ENCODE measurements around the gene NCK2. TPM values are rescaled to one million over a fixed set of nuclear protein-coding genes. Genes with fewer than 3 reads are reported as not detected.
"Not testable (repeated sequence)": the region's sequence is repeated elsewhere in the genome, so short reads cannot be mapped to it uniquely, and the experiment has no call there.

Gene NCK2
- total RNA-seq, 1 experiment from 2014 or later = 26.7 TPM

DNA sequence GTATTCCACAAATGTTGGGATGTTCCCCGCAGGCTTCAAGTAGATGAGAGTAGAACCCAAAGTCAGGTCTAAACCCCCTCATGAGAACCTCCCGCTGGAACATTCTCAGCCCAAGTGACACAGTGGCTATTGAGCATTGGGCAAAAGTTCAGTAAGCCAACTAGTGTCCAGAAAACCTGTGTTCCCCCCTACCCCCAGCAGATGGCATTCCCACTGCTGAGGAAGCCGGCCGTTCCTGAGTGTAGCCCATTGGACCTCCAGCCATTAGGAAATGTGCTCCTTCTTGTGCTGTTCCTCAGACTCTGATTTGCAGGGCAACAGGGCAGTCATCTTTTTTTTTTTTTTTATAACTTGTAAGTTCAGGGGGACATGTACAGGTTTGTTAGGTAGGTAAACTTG lies 152.1 kb downstream of the NCK2 start:
- RAD21 ChIA-PET (ENCODE audit: low non-redundant PET in 1 of 2, low total read pairs in 2 of 2, uncharacterized antibody in 2 of 2, unreplicated experiment in 2 of 2) = no interaction called here
- H3K36me3 ChIP-seq (ENCODE audit: control insufficient read depth in 1 of 2, insufficient read depth in 2 of 2, low read length in 2 of 2) = no peaks in the 10 kb centered on the region
- no peaks in the 10 kb centered on the region for H3K27me3 ChIP-seq (ENCODE audit: insufficient read depth, low read length)
- no peaks in the 10 kb centered on the region for H3K79me2 ChIP-seq (ENCODE audit: insufficient read depth, low read length)
- CTCF ChIA-PET = no interaction called here
- no peak overlapping the region for H3K27ac ChIP-seq (ENCODE audit: low read depth, low read length)
- H3K9ac ChIP-seq (ENCODE audit: low read length) = no peak overlapping the region
- DNase-seq (ENCODE audit: low read depth, low spot score) (no peak), ATAC-seq (peak; percentile 84)
- POLR2A ChIA-PET = no interaction called here
- no TSS peak for BruUV-seq (replicated peaks)
- H3K4me1 ChIP-seq (ENCODE audit: control insufficient read depth in 1 of 2, insufficient read depth in 2 of 2, low read length in 2 of 2) = no peaks in the 10 kb centered on the region
- H3K4me2 ChIP-seq (ENCODE audit: low read length) = no peak overlapping the region
- no peaks in the 10 kb centered on the region for H3K9me3 ChIP-seq (ENCODE audit: control insufficient read depth in 1 of 2, insufficient read depth in 1 of 2, low read depth in 1 of 2, low read length in 2 of 2)
- H3K9me2 ChIP-seq (ENCODE audit: insufficient read depth) = no peaks in the 10 kb centered on the region
- H4K20me1 ChIP-seq (ENCODE audit: insufficient read depth) = no peaks in the 10 kb centered on the region
- TF ChIP-seq, protein P1, sequence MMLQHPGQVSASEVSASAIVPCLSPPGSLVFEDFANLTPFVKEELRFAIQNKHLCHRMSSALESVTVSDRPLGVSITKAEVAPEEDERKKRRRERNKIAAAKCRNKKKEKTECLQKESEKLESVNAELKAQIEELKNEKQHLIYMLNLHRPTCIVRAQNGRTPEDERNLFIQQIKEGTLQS (IDR thresholded peaks at IDR 0.05) = no peak
- TF ChIP-seq EZH2phosphoT487 (IDR thresholded peaks at IDR 0.05; ENCODE audit: borderline replicate concordance) (no peak), JUND (IDR thresholded peaks at IDR 0.05) (no peak), SP1 (IDR thresholded peaks at IDR 0.05; ENCODE audit: low read depth) (no peak), EGR1 (IDR thresholded peaks at IDR 0.05; ENCODE audit: low read depth) (no peak), RAD21 (IDR thresholded peaks at IDR 0.05; ENCODE audit: low read depth) (peak; percentile 40), CEBPB (IDR thresholded peaks at IDR 0.05; ENCODE audit: low read depth) (no peak), ZNF274 (IDR thresholded peaks at IDR 0.05; ENCODE audit: low read depth, low read length) (no peak), CBX3 (IDR thresholded peaks at IDR 0.05; ENCODE audit: low read depth) (no peak)
- TF ChIP-seq, protein P2, sequence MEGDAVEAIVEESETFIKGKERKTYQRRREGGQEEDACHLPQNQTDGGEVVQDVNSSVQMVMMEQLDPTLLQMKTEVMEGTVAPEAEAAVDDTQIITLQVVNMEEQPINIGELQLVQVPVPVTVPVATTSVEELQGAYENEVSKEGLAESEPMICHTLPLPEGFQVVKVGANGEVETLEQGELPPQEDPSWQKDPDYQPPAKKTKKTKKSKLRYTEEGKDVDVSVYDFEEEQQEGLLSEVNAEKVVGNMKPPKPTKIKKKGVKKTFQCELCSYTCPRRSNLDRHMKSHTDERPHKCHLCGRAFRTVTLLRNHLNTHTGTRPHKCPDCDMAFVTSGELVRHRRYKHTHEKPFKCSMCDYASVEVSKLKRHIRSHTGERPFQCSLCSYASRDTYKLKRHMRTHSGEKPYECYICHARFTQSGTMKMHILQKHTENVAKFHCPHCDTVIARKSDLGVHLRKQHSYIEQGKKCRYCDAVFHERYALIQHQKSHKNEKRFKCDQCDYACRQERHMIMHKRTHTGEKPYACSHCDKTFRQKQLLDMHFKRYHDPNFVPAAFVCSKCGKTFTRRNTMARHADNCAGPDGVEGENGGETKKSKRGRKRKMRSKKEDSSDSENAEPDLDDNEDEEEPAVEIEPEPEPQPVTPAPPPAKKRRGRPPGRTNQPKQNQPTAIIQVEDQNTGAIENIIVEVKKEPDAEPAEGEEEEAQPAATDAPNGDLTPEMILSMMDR (IDR thresholded peaks at IDR 0.05 in 2 of 3, conservative IDR thresholded peaks at IDR 0.05 in 1 of 3; ENCODE audit: borderline replicate concordance in 1 of 3, insufficient read depth in 1 of 3, low read depth in 2 of 3, low read length in 2 of 3) = peak; percentile 6 to 46 (median 41); a peak in 5 of 6 replicates
- intact Hi-C loops (cut with micrococcal nuclease) = no loop called here
- H2AFZ ChIP-seq (ENCODE audit: low read depth, low read length, poor library complexity, severe bottlenecking) = no peak overlapping the region
- no peak overlapping the region for H3K4me3 ChIP-seq (replicated peaks in 1 of 2; ENCODE audit: low read depth in 1 of 2, low read length in 2 of 2)

DNA sequence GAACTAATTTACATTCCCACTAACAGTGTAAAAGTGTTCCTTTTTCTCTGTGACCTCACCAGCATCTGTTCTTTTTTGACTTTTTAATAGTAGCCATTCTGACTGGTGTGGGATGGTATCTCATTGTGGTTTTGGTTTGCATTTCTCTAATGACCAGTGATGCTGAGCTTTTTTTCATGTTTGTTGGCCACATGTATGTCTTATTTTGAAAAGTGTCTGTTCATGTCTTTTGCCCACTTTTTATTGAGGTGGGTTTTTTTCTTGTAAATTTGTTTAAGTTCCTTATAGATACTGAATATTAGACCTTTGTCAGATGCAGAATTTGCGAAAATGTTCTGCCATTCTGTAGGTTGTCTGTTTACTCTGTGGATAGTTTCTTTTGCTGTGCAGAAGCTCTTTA lies 153.0 kb downstream of the NCK2 start:
- intact Hi-C loops (cut with micrococcal nuclease); POLR2A ChIA-PET; BruUV-seq (replicated peaks); H3K9ac ChIP-seq (ENCODE audit: low read length); H3K4me3 ChIP-seq (replicated peaks in 1 of 2; ENCODE audit: low read depth in 1 of 2, low read length in 2 of 2); DNase-seq (ENCODE audit: low read depth, low spot score); H3K4me2 ChIP-seq (ENCODE audit: low read length); H3K36me3 ChIP-seq (ENCODE audit: control insufficient read depth in 1 of 2, insufficient read depth in 2 of 2, low read length in 2 of 2); RAD21 ChIA-PET (ENCODE audit: low non-redundant PET in 1 of 2, low total read pairs in 2 of 2, uncharacterized antibody in 2 of 2, unreplicated experiment in 2 of 2); H3K4me1 ChIP-seq (ENCODE audit: control insufficient read depth in 1 of 2, insufficient read depth in 2 of 2, low read length in 2 of 2); H2AFZ ChIP-seq (ENCODE audit: low read depth, low read length, poor library complexity, severe bottlenecking); ATAC-seq; H3K79me2 ChIP-seq (ENCODE audit: insufficient read depth, low read length); CTCF ChIA-PET; H3K27me3 ChIP-seq (ENCODE audit: insufficient read depth, low read length); H3K9me2 ChIP-seq (ENCODE audit: insufficient read depth); H3K9me3 ChIP-seq (ENCODE audit: control insufficient read depth in 1 of 2, insufficient read depth in 1 of 2, low read depth in 1 of 2, low read length in 2 of 2); H3K27ac ChIP-seq (ENCODE audit: low read depth, low read length); H4K20me1 ChIP-seq (ENCODE audit: insufficient read depth): not testable (repeated sequence)
